A549 (cell line): Measurements from ENCODE around the gene TFF3. TPM values are rescaled to one million over a fixed set of nuclear protein-coding genes. Genes with fewer than 3 reads are reported as not detected.

Experiments
- ATAC-seq, 2 experiments: fragments of 200-7000 bp in 1 of 2; fragments of >200 bp in 1 of 2; cut with Nextera tagmentation in 1 of 2; cut with Tn5 transposase in 1 of 2; 3 replicates each; pipeline versions ENCODE4 v1.8.0 to v1.9.1; 2018 to 2020; ENCODE audit warnings: mild to moderate bottlenecking in 1 of 2, moderate library complexity in 1 of 2
- CTCF ChIA-PET: fragments of 300-600 bp; sonication (Branson Sonifier 250); formaldehyde crosslinking; extraction: SDS; loops from one replicate; lab custom pipeline; 2021; ENCODE audit warnings: antibody characterized with exemption, inconsistent platforms; lab: Yijun Ruan, JAX
- POLR2A ChIA-PET: fragments of 350-600 bp; formaldehyde crosslinking; extraction: SDS; loops from one replicate; lab custom pipeline; 2021; ENCODE audit warnings: antibody characterized with exemption, inconsistent platforms; lab: Yijun Ruan, JAX
- DNase-seq, 2 experiments: peaks; one replicate each; pipeline versions ENCODE4 v3.0.0 to v3.0.0-alpha.2; 2011 to 2016; ENCODE audit warnings: low read depth in 1 of 2, low spot score in 1 of 2
- FAIRE-seq: peaks from 2 replicates; lab custom pipeline; 2011; peaks lifted over from hg19 to GRCh38; lab: Jason Lieb, UNC
- H3K27ac ChIP-seq, 2 experiments: fragments of >200 bp; sonication (Bioruptor Twin); formaldehyde crosslinking; 3 replicates each; pipeline ENCODE4 v1.5.1; 2016 to 2017
- H3K4me1 ChIP-seq: fragments of >200 bp; sonication (Bioruptor Twin); formaldehyde crosslinking; 3 replicates; pipeline ENCODE4 v1.6.1; 2016
- H3K4me2 ChIP-seq: fragments of >200 bp; sonication (Bioruptor Twin); formaldehyde crosslinking; 3 replicates; pipeline ENCODE4 v1.6.1; 2016
- H3K4me3 ChIP-seq: fragments of >200 bp; sonication (Bioruptor Twin); formaldehyde crosslinking; 3 replicates; pipeline ENCODE4 v1.5.1; 2016
- H3K9me3 ChIP-seq: fragments of >200 bp; sonication (Bioruptor Twin); formaldehyde crosslinking; 3 replicates; pipeline ENCODE4 v1.6.1; 2016
- BHLHE40 ChIP-seq: IDR thresholded peaks from 2 replicates; pipeline ENCODE4 v1.6.1; 2012; ENCODE audit warnings: low read depth, low read length, inconsistent platforms
- CBX2 ChIP-seq: fragments of 200-600 bp; sonication (generic); IDR thresholded peaks from 2 replicates; pipeline ENCODE4 v1.6.1; 2016; ENCODE audit warnings: low read depth, mild to moderate bottlenecking, borderline replicate concordance
- CBX8 ChIP-seq: fragments of 200-600 bp; sonication (generic); IDR thresholded peaks from 2 replicates; pipeline ENCODE4 v1.6.1; 2016
- CEBPB ChIP-seq, 2 experiments: fragments of >200 bp in 1 of 2; sonication (Bioruptor Twin) in 1 of 2; formaldehyde crosslinking in 1 of 2; IDR thresholded peaks; 2 replicates each; pipeline ENCODE4 v1.6.1; 2012 to 2016
- EHF ChIP-seq: fragments of 250-450 bp; sonication (Bioruptor Pico); IDR thresholded peaks from 2 replicates; pipeline ENCODE4 v1.5.0; 2020; ENCODE audit warnings: mild to moderate bottlenecking
- EP300 ChIP-seq, 2 experiments: fragments of >200 bp; sonication (Bioruptor Twin); formaldehyde crosslinking; IDR thresholded peaks; 2 replicates in 1 of 2; 3 replicates in 1 of 2; pipeline ENCODE4 v1.6.1; 2016 to 2017
- HEYL ChIP-seq: fragments of 250-450 bp; sonication (Bioruptor Pico); IDR thresholded peaks from 2 replicates; pipeline ENCODE4 v1.8.0; 2021; ENCODE audit warnings: mild to moderate bottlenecking, moderate library complexity
- HOXB13 ChIP-seq: fragments of 250-450 bp; sonication (Bioruptor Pico); IDR thresholded peaks from 2 replicates; pipeline ENCODE4 v1.5.0; 2020; ENCODE audit warnings: low read depth, mild to moderate bottlenecking, moderate library complexity
- KDM1A ChIP-seq: fragments of 200-600 bp; sonication (generic); IDR thresholded peaks from 2 replicates; pipeline ENCODE4 v1.6.1; 2016; ENCODE audit warnings: low read depth, mild to moderate bottlenecking
- KDM5A ChIP-seq: fragments of 200-600 bp; sonication (generic); IDR thresholded peaks from 2 replicates; pipeline ENCODE4 v1.6.1; 2016; ENCODE audit warnings: antibody characterized with exemption, mild to moderate bottlenecking
- NPAS2 ChIP-seq: fragments of 250-450 bp; sonication (Bioruptor Pico); IDR thresholded peaks from 2 replicates; pipeline ENCODE4 v1.8.0; 2022; ENCODE audit warnings: mild to moderate bottlenecking, moderate library complexity, borderline replicate concordance
- NR3C1 ChIP-seq: fragments of >200 bp; sonication (Bioruptor Twin); formaldehyde crosslinking; IDR thresholded peaks from 3 replicates; pipeline ENCODE4 v1.6.1; 2017
- PHF8 ChIP-seq: fragments of 200-600 bp; sonication (generic); IDR thresholded peaks from 2 replicates; pipeline ENCODE4 v1.6.1; 2016; ENCODE audit warnings: low read depth, mild to moderate bottlenecking, antibody characterized with exemption, moderate library complexity, borderline replicate concordance
- POLR2A ChIP-seq: IDR thresholded peaks from 2 replicates; pipeline ENCODE4 v1.6.1; 2012; ENCODE audit warnings: mild to moderate bottlenecking, low read length
- POLR2AphosphoS2 ChIP-seq: conservative IDR thresholded peaks from 2 replicates; pipeline ENCODE4 v1.6.1; 2012; ENCODE audit warnings: low read length, improper control_type of control experiment, inconsistent platforms
- RARB ChIP-seq: fragments of 250-450 bp; sonication (Bioruptor Pico); IDR thresholded peaks from 2 replicates; pipeline ENCODE4 v1.8.0; 2021; ENCODE audit warnings: mild to moderate bottlenecking, moderate library complexity
- RCOR1 ChIP-seq: fragments of 150-350 bp; IDR thresholded peaks from 2 replicates; pipeline ENCODE4 v1.6.1; 2014; ENCODE audit warnings: antibody characterized with exemption, low read length, low read depth
- RNF2 ChIP-seq: fragments of 200-600 bp; sonication (generic); IDR thresholded peaks from 2 replicates; pipeline ENCODE4 v1.6.1; 2016; ENCODE audit warnings: low read depth, mild to moderate bottlenecking, antibody characterized with exemption, moderate library complexity, borderline replicate concordance
- SREBF2 ChIP-seq: fragments of 450-650 bp; IDR thresholded peaks from 2 replicates; pipeline ENCODE4 v1.6.1; 2014; ENCODE audit warnings: mild to moderate bottlenecking, moderate library complexity
- TFCP2L1 ChIP-seq: fragments of 250-450 bp; sonication (Bioruptor Pico); IDR thresholded peaks from 2 replicates; pipeline ENCODE4 v1.5.0; 2021; ENCODE audit warnings: mild to moderate bottlenecking
- TP53 ChIP-seq: fragments of 250-450 bp; sonication (Bioruptor Pico); IDR thresholded peaks from 2 replicates; pipeline ENCODE4 v1.5.0; 2021; ENCODE audit warnings: mild to moderate bottlenecking, moderate library complexity
- ZNF302 ChIP-seq: fragments of 250-450 bp; sonication (Bioruptor Pico); IDR thresholded peaks from 2 replicates; pipeline ENCODE4 v1.9.0; 2021; ENCODE audit warnings: inconsistent platforms, mild to moderate bottlenecking, moderate library complexity
- ZSCAN20 ChIP-seq: fragments of 250-450 bp; sonication (Bioruptor Pico); IDR thresholded peaks from 2 replicates; pipeline ENCODE4 v1.8.0; 2022; ENCODE audit warnings: mild to moderate bottlenecking, moderate library complexity
- WGBS: methylation state at CpG from one replicate; pipeline ENCODE4 v1.1.6; 2017; ENCODE audit errors: missing lambda C conversion rate; 5-methylcytosine and 5-hydroxymethylcytosine counted together
- polyA plus RNA-seq, 4 experiments: library from polyadenylated mRNA; depleted of rRNA in 3 of 4; stranded (reverse); fragments of >200 nt; fragmentation: RNase III in 1 of 4; extraction: RNeasy Plus Mini Kit Qiagen cat#74134 plus additional on column Dnase treatment in 1 of 4; gene quantifications; 2 replicates in 3 of 4; 3 replicates in 1 of 4; pipeline ENCODE4 v1.2.3, GENCODE V29; 2011 to 2017
- TF ChIP-seq, protein P1 (sequence below): fragments of 250-450 bp; sonication (Bioruptor Pico); IDR thresholded peaks from 2 replicates; pipeline ENCODE4 v1.5.0; 2021; ENCODE audit warnings: mild to moderate bottlenecking, moderate library complexity, borderline replicate concordance
- TF ChIP-seq, protein P2 (sequence below): fragments of 200-600 bp; sonication (generic); IDR thresholded peaks from 2 replicates; pipeline ENCODE4 v1.6.1; 2016; ENCODE audit warnings: antibody characterized with exemption, mild to moderate bottlenecking, moderate library complexity
- TF ChIP-seq, protein P3 (sequence below): IDR thresholded peaks from 2 replicates; pipeline ENCODE4 v1.6.1; 2012

The TFF3 gene
- polyA plus RNA-seq, 2 of the 4 experiments (the other 2 are of a cell fraction) = 0.43 TPM; not detected in 1

DNA sequence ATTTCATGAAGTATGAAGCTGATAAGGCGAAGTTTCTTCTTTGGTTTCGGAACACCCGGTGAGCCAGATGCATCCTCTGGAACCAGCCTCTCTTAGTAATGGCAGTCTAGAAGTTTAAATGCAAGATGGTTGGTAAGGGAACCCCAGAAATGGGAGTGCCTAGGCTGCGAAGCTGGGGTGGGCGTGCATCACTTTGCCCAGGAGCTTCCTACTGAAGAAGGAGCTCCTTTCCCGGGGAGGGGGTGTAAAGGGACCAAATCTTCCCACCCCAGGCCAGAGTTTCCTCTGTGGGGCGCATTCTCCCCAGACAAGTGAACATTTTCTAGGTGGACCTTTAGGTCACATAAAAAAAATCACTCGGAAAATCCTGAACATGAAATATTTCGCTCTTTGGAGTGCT, 31.2 kb upstream of the TFF3 start:
- CTCF ChIA-PET = interaction anchor here (0.5 to 2.3 kb wide), 3 partner anchors 8 to 104 kb away, joined by 3 to 5 read pairs (median 3); no protein-coding TSS in a partner anchor
- FAIRE-seq = no peak

DNA sequence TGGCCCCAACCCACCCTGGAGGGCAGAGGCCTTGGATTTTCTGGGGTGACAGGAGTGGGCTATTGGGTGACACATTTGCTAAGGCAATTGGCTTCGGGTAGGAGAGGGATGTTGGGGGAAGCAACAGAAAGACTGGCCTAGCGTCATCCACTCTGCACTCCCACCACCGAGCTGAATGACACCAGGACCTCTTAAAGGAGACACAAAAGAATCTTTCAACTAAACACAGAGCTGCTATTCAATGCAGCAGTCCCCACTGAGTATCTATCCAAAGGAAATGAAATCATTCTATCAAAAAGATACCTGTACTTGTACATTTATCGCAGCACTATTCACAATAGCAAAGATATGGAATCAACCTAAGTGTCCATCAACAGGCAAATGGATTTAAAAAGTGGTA, 29.4 kb upstream of the TFF3 start:
- WGBS = 72% methylated on average over 4 of the region's 4 CpGs
- TF ChIP-seq SREBF2 (no peak), NPAS2 (CRISPR knock-in tag) (no peak), EP300 (IDR thresholded peaks at IDR 0.05) (no peak), ZNF302 (CRISPR knock-in tag) (no peak), POLR2AphosphoS2 (no peak), RCOR1 (no peak), NR3C1 (no peak)
- TF ChIP-seq, all 56 proteins: peak for 0
- Histone ChIP-seq H3K4me3 (no peak overlapping the region), H3K4me2 (no peak overlapping the region), H3K9me3 (no peaks in the 10 kb centered on the region), H3K27ac (no peak overlapping the region), H3K4me1 (no peaks in the 10 kb centered on the region)
- POLR2A ChIA-PET = no interaction called here
- FAIRE-seq (no peak), ATAC-seq (no peak), DNase-seq (no peak)
- CTCF ChIA-PET = interaction anchor here (0.9 kb wide), 1 partner anchor 33 kb away, joined by 3 read pairs; no protein-coding TSS in a partner anchor

More for the DNA sequence above, 31.2 kb upstream of the TFF3 start:
- no peak overlapping the region for H3K4me3 ChIP-seq
- H3K4me2 ChIP-seq = no peak overlapping the region
- no peaks in the 10 kb centered on the region for H3K9me3 ChIP-seq
- POLR2A ChIA-PET = no interaction called here
- DNase-seq (no peak), ATAC-seq (no peak)
- 69% methylated on average over 9 of the region's 9 CpGs for WGBS
- no peak overlapping the region for H3K27ac ChIP-seq
- TF ChIP-seq HEYL (CRISPR knock-in tag) (no peak), TFCP2L1 (CRISPR knock-in tag) (no peak), EHF (no peak), KDM5A (no peak), TP53 (no peak), ZSCAN20 (CRISPR knock-in tag) (no peak), CEBPB (IDR thresholded peaks at IDR 0.05) (no peak), RNF2 (no peak)
- TF ChIP-seq, protein P1, sequence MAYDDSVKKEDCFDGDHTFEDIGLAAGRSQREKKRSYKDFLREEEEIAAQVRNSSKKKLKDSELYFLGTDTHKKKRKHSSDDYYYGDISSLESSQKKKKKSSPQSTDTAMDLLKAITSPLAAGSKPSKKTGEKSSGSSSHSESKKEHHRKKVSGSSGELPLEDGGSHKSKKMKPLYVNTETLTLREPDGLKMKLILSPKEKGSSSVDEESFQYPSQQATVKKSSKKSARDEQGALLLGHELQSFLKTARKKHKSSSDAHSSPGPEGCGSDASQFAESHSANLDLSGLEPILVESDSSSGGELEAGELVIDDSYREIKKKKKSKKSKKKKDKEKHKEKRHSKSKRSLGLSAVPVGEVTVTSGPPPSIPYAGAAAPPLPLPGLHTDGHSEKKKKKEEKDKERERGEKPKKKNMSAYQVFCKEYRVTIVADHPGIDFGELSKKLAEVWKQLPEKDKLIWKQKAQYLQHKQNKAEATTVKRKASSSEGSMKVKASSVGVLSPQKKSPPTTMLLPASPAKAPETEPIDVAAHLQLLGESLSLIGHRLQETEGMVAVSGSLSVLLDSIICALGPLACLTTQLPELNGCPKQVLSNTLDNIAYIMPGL (CRISPR knock-in tag) = no peak
- no peaks in the 10 kb centered on the region for H3K4me1 ChIP-seq

DNA sequence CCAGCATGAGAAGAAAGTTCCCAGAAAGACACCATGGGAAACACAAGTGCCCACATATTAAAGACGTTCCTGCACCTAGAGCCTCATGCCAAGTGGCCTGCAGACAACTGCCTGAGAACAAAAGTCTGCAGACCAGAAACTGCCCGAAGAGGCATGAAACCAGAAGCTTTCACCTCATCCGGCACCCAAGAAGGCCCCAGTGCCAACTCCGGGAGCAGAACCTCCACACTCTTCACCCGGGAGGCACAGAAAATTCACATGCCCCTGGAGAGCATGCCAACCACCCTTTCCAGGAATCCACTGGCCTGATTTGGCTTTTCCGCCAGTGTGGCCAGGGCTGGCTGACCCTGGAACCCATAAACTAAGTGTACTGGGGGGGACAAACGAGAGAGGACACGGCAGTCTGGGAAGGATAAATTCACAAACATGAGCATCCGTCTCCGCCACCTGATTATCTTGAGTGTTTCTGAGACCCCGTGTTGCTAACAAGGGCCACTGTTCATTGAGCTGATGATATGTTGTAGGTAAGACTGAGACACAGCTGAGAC, 28.8 kb upstream of the TFF3 start:
- CTCF ChIA-PET = no interaction called here
- no peaks in the 10 kb centered on the region for H3K4me1 ChIP-seq
- no peaks in the 10 kb centered on the region for H3K9me3 ChIP-seq
- H3K4me2 ChIP-seq = no peak overlapping the region
- H3K27ac ChIP-seq = no peak overlapping the region
- WGBS = 75% methylated on average over 7 of the region's 11 CpGs
- TF ChIP-seq POLR2A (no peak), CBX8 (no peak), RCOR1 (no peak), RARB (CRISPR knock-in tag) (no peak), HEYL (CRISPR knock-in tag) (no peak), HOXB13 (CRISPR knock-in tag) (no peak), BHLHE40 (no peak), KDM1A (no peak), EP300 (IDR thresholded peaks at IDR 0.05) (no peak), TFCP2L1 (CRISPR knock-in tag) (no peak), CBX2 (no peak), EHF (no peak), NR3C1 (no peak), PHF8 (no peak), POLR2AphosphoS2 (no peak)
- TF ChIP-seq, protein P2, sequence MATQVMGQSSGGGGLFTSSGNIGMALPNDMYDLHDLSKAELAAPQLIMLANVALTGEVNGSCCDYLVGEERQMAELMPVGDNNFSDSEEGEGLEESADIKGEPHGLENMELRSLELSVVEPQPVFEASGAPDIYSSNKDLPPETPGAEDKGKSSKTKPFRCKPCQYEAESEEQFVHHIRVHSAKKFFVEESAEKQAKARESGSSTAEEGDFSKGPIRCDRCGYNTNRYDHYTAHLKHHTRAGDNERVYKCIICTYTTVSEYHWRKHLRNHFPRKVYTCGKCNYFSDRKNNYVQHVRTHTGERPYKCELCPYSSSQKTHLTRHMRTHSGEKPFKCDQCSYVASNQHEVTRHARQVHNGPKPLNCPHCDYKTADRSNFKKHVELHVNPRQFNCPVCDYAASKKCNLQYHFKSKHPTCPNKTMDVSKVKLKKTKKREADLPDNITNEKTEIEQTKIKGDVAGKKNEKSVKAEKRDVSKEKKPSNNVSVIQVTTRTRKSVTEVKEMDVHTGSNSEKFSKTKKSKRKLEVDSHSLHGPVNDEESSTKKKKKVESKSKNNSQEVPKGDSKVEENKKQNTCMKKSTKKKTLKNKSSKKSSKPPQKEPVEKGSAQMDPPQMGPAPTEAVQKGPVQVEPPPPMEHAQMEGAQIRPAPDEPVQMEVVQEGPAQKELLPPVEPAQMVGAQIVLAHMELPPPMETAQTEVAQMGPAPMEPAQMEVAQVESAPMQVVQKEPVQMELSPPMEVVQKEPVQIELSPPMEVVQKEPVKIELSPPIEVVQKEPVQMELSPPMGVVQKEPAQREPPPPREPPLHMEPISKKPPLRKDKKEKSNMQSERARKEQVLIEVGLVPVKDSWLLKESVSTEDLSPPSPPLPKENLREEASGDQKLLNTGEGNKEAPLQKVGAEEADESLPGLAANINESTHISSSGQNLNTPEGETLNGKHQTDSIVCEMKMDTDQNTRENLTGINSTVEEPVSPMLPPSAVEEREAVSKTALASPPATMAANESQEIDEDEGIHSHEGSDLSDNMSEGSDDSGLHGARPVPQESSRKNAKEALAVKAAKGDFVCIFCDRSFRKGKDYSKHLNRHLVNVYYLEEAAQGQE = no peak
- TF ChIP-seq, protein P3, sequence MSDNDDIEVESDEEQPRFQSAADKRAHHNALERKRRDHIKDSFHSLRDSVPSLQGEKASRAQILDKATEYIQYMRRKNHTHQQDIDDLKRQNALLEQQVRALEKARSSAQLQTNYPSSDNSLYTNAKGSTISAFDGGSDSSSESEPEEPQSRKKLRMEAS = no peak
- no peak for DNase-seq
- POLR2A ChIA-PET = no interaction called here
- no peak overlapping the region for H3K4me3 ChIP-seq
- ATAC-seq = no peak
- no peak for FAIRE-seq
